GM12878 (cell line): ENCODE measurements around the gene EDN2. TPM values are rescaled to one million over a fixed set of nuclear protein-coding genes. Genes with fewer than 3 reads are reported as not detected.

Experiments
- ATAC-seq: fragments of 200-7000 bp; cut with Tn5 transposase; 3 replicates; pipeline ENCODE4 v1.9.1; 2020; ENCODE audit warnings: mild to moderate bottlenecking, moderate library complexity
- BruUV-seq: library from RNA; stranded (reverse); fragments of 400-500 nt; replicated peaks from 2 replicates; lab custom pipeline; 2021; lab: Mats Ljungman, UMichigan
- CTCF ChIA-PET: fragments of 300-600 bp; sonication (Branson Sonifier 250); formaldehyde crosslinking; extraction: SDS; loops from one replicate; lab custom pipeline; 2021; ENCODE audit warnings: inconsistent platforms; lab: Yijun Ruan, JAX
- POLR2A ChIA-PET: fragments of 350-600 bp; formaldehyde crosslinking; extraction: SDS; loops from one replicate; lab custom pipeline; 2021; ENCODE audit warnings: inconsistent platforms; lab: Charles Lee
- RAD21 ChIA-PET: fragments of 300-600 bp; sonication (Branson Sonifier 250); formaldehyde crosslinking; loops from one replicate; lab custom pipeline; 2023; ENCODE audit warnings: antibody characterized with exemption; ENCODE audit not compliant: unreplicated experiment; lab: Charles Lee
- SMC1A ChIA-PET: fragments of 300-600 bp; sonication (Branson Sonifier 250); formaldehyde crosslinking; loops from one replicate; lab custom pipeline; 2023; ENCODE audit not compliant: unreplicated experiment, uncharacterized antibody; lab: Charles Lee
- DNase-seq: peaks from one replicate; pipeline ENCODE4 v3.0.0-alpha.2; 2011; ENCODE audit warnings: low read depth, low spot score
- FAIRE-seq: peaks from 3 replicates; lab custom pipeline; 2011; peaks lifted over from hg19 to GRCh38; lab: Jason Lieb, UNC
- H2AFZ ChIP-seq: 2 replicates; pipeline ENCODE4 v1.6.0; 2011; ENCODE audit warnings: low read depth, low read length, control low read depth; ENCODE audit not compliant: control insufficient read depth
- H3K27ac ChIP-seq: 2 replicates; pipeline ENCODE4 v1.5.1; 2011; ENCODE audit warnings: control low read depth; ENCODE audit not compliant: control insufficient read depth, insufficient read depth
- H3K27me3 ChIP-seq, 2 experiments: replicated peaks in 1 of 2; 2 replicates each; pipeline versions ENCODE4 v1.6.0 to v1.6.1; 2011; ENCODE audit warnings: low read length in 1 of 2; ENCODE audit not compliant: control insufficient read depth in 2 of 2, insufficient read depth in 2 of 2
- H3K36me3 ChIP-seq, 2 experiments: 2 replicates each; pipeline ENCODE4 v1.5.1; 2011; ENCODE audit warnings: low read length in 1 of 2; ENCODE audit not compliant: control insufficient read depth in 2 of 2, insufficient read depth in 2 of 2
- H3K4me1 ChIP-seq: 2 replicates; pipeline ENCODE4 v1.6.1; 2011; ENCODE audit warnings: mild to moderate bottlenecking, low read length, moderate library complexity, mixed read lengths; ENCODE audit not compliant: control insufficient read depth, insufficient read depth
- H3K4me2 ChIP-seq: 2 replicates; pipeline ENCODE4 v1.6.0; 2011; ENCODE audit warnings: control low read depth; ENCODE audit not compliant: control insufficient read depth, insufficient read depth
- H3K4me3 ChIP-seq: fragments of 200-600 bp; sonication (generic); 2 replicates; pipeline ENCODE4 v1.5.1; 2016
- H3K79me2 ChIP-seq: 2 replicates; pipeline ENCODE4 v1.6.0; 2011; ENCODE audit warnings: low read length; ENCODE audit not compliant: control insufficient read depth, insufficient read depth
- H3K9ac ChIP-seq: 2 replicates; pipeline ENCODE4 v1.8.0; 2011; ENCODE audit warnings: low read length, control low read depth, mixed read lengths; ENCODE audit not compliant: control insufficient read depth, insufficient read depth
- H3K9me3 ChIP-seq: replicated peaks from 3 replicates; pipeline ENCODE4 v1.5.1; 2011; ENCODE audit warnings: mild to moderate bottlenecking, low read length; ENCODE audit not compliant: control insufficient read depth, insufficient read depth
- H4K20me1 ChIP-seq: 2 replicates; pipeline ENCODE4 v1.6.0; 2011; ENCODE audit not compliant: control insufficient read depth, insufficient read depth
- BCL3 ChIP-seq: IDR thresholded peaks from 2 replicates; pipeline ENCODE4 v1.6.1; 2011; ENCODE audit warnings: borderline replicate concordance, low read depth, mild to moderate bottlenecking, moderate library complexity, low read length; ENCODE audit not compliant: insufficient read depth, poor library complexity, severe bottlenecking
- BMI1 ChIP-seq: fragments of 450-650 bp; IDR thresholded peaks from 2 replicates; pipeline ENCODE4 v1.6.1; 2016; ENCODE audit warnings: mild to moderate bottlenecking, moderate library complexity, borderline replicate concordance
- CHD2 ChIP-seq: IDR thresholded peaks from 2 replicates; pipeline ENCODE4 v1.6.1; 2011; ENCODE audit warnings: low read depth, low read length, improper control_type of control experiment, borderline replicate concordance
- E4F1 ChIP-seq: fragments of 450-650 bp; IDR thresholded peaks from 2 replicates; pipeline ENCODE4 v1.6.1; 2018; ENCODE audit warnings: borderline replicate concordance, mild to moderate bottlenecking; ENCODE audit not compliant: partially characterized antibody
- NR2F1 ChIP-seq: fragments of 450-650 bp; conservative IDR thresholded peaks from 2 replicates; pipeline ENCODE4 v1.6.1; 2017; ENCODE audit warnings: mild to moderate bottlenecking
- PKNOX1 ChIP-seq: fragments of 450-650 bp; IDR thresholded peaks from 2 replicates; pipeline ENCODE4 v1.6.1; 2016; ENCODE audit warnings: mild to moderate bottlenecking
- STAT1 ChIP-seq: fragments of 450-650 bp; conservative IDR thresholded peaks from 2 replicates; pipeline ENCODE4 v1.6.1; 2014; ENCODE audit warnings: antibody characterized with exemption, mild to moderate bottlenecking
- WGBS: methylation state at CpG from one replicate; pipeline ENCODE4 v1.1.6; 2016; ENCODE audit warnings: low lambda C conversion rate; ENCODE audit not compliant: insufficient replicate concordance, insufficient coverage; ENCODE audit errors: missing lambda C conversion rate; 5-methylcytosine and 5-hydroxymethylcytosine counted together
- in situ Hi-C: fragments of 300-500 bp; cut with MboI; formaldehyde crosslinking; loops from 9 replicates; pipeline ENCODE4 v1.14.3; 2018; ENCODE audit warnings: mixed read lengths
- intact Hi-C: fragments of 100-400 bp; cut with micrococcal nuclease; formaldehyde crosslinking; loops from one replicate; pipeline ENCODE4 v1.14.2; 2022; ENCODE audit not compliant: unreplicated experiment
- polyA plus RNA-seq, 11 experiments: library from polyadenylated mRNA; depleted of rRNA in 4 of 11; unstranded in 6 of 11; stranded (reverse) in 5 of 11; fragments of >200 nt; fragmentation: Nextera tagmentation in 4 of 11; fragmentation: Illumina TruSeq in 1 of 11; extraction: Ambion mirVana in 4 of 11; extraction: Trizol in 1 of 11; gene quantifications; 1 replicate in 1 of 11; 2 replicates in 10 of 11; pipeline versions ENCODE4 v1.2.1 to v1.2.3, GENCODE V29; 2011 to 2016; ENCODE audit warnings: inconsistent platforms in 2 of 11, missing spikeins in 2 of 11, low read depth in 1 of 11
- total RNA-seq, 4 experiments: library from RNA; depleted of rRNA in 3 of 4; stranded (reverse); fragments of >200 nt in 3 of 4; fragmentation: Illumina TruSeq in 1 of 4; extraction: Trizol in 1 of 4; gene quantifications; 2 replicates each; pipeline versions ENCODE4 v1.2.1 to v1.2.3, GENCODE V29; 2013 to 2021

EDN2 gene
- total and polyA plus RNA-seq, 10 of the 15 experiments (the other 5 are each of a cell fraction or from before 2014, with no cell fraction given), result 0.11 to 1.5 (median 0.43) TPM; not detected in 1

- no peak for DNase-seq
- Histone ChIP-seq H3K4me2 (no peak overlapping the region), H3K27me3 (peaks cover 3 to 7% of the 10 kb centered on the region in 2 experiments; a peak in 3 of 4 replicates), H3K9me3 (no peaks in the 10 kb centered on the region), H3K9ac (no peak overlapping the region)
- no TSS peak for BruUV-seq
- intact Hi-C loops, result no loop called here
- 36% methylated on average over 15 of the region's 15 CpGs for WGBS
- CTCF ChIA-PET, result interaction anchor here (2.2 to 4.6 kb wide), 5 partner anchors 17 to 155 kb away, joined by 5 to 29 read pairs (median 16); no protein-coding TSS in a partner anchor
- TF ChIP-seq CHD2 (no peak), E4F1 (no peak), BCL3 (no peak), STAT1 (no peak), BMI1 (no peak), NR2F1 (no peak), PKNOX1 (no peak)
- TF ChIP-seq, all 136 proteins: peak for 0
- RAD21 ChIA-PET, result interaction anchor here (0.6 to 1.0 kb wide), 2 partner anchors 18 to 25 kb away, joined by 3 read pairs; no protein-coding TSS in a partner anchor
- POLR2A ChIA-PET, result no interaction called here
- no peak overlapping the region for H2AFZ ChIP-seq
- H3K4me3 ChIP-seq, result no peak overlapping the region
- no peaks in the 10 kb centered on the region for H3K36me3 ChIP-seq
- ATAC-seq (no peak), FAIRE-seq (no peak)
- SMC1A ChIA-PET, result interaction anchor here (1.2 to 1.3 kb wide), 2 partner anchors 108 to 167 kb away, joined by 3 read pairs; no protein-coding TSS in a partner anchor
- H3K79me2 ChIP-seq, result no peaks in the 10 kb centered on the region
- no peaks in the 10 kb centered on the region for H3K4me1 ChIP-seq
- no peaks in the 10 kb centered on the region for H4K20me1 ChIP-seq
- no peak overlapping the region for H3K27ac ChIP-seq
- in situ Hi-C loops, result no loop called here
Measured at GRCh38 chr1:41435570-41436178, 48.8 kb downstream of the EDN2 start.
